Measurements from ENCODE around the gene PDXK.

GRCh38 chr21:43779660-43780059, 60.7 kb downstream of the PDXK start:
- TF ChIP-seq CTCF (IDR thresholded peaks at IDR 0.05) (no peak), POLR2A (IDR thresholded peaks at IDR 0.05) (no peak)

Measured in uterus (tissue), 2 donors.